Occipital lobe (tissue), 2 donors: ENCODE measurements around the gene KCNMA1. TPM values are rescaled to one million over a fixed set of nuclear protein-coding genes. Genes with fewer than 3 reads are reported as not detected.

Source experiments
- DNase-seq: peaks from one replicate; lab custom pipeline; 2025; lab: John Stamatoyannopoulos, UW
- total RNA-seq: library from RNA; depleted of rRNA; stranded (reverse); fragments of >200 nt; gene quantifications from one replicate; pipeline ENCODE4 v1.2.3, GENCODE V29; 2014

Gene KCNMA1
- total RNA-seq, 1 donor from 2014 or later = 43.0 TPM

GRCh38 chr10:77251297-77252013 lies 386.2 kb downstream of the KCNMA1 start:
- DNase-seq = no peak

- no peak for DNase-seq
Observed at GRCh38 chr10:77249901-77250459, 387.6 kb downstream of the KCNMA1 start.

GRCh38 chr10:77248104-77248790 lies 389.4 kb downstream of the KCNMA1 start:
- DNase-seq = no peak

GRCh38 chr10:77247031-77247990 lies 390.3 kb downstream of the KCNMA1 start:
- peak; percentile 40 for DNase-seq

- DNase-seq = no peak
Observed at GRCh38 chr10:77245953-77246352, 391.7 kb downstream of the KCNMA1 start.

GRCh38 chr10:77244746-77245145 lies 392.9 kb downstream of the KCNMA1 start:
- DNase-seq = no peak

GRCh38 chr10:77244286-77244685 lies 393.3 kb downstream of the KCNMA1 start:
- no peak for DNase-seq

GRCh38 chr10:77241350-77241725 lies 396.3 kb downstream of the KCNMA1 start:
- no peak for DNase-seq

GRCh38 chr10:77240706-77241349 lies 396.8 kb downstream of the KCNMA1 start:
- DNase-seq = no peak

- no peak for DNase-seq
Observed at GRCh38 chr10:77240041-77240652, 397.5 kb downstream of the KCNMA1 start.

GRCh38 chr10:77237120-77237519 lies 400.5 kb downstream of the KCNMA1 start:
- DNase-seq = no peak

GRCh38 chr10:77236700-77237099 lies 400.9 kb downstream of the KCNMA1 start:
- no peak for DNase-seq

- DNase-seq = no peak
Observed at GRCh38 chr10:77236029-77236428, 401.6 kb downstream of the KCNMA1 start.

GRCh38 chr10:77234599-77234998 lies 403.0 kb downstream of the KCNMA1 start:
- DNase-seq = no peak

GRCh38 chr10:77233466-77233865 lies 404.1 kb downstream of the KCNMA1 start:
- DNase-seq = no peak

- DNase-seq = no peak
Observed at GRCh38 chr10:77231884-77232610, 405.6 kb downstream of the KCNMA1 start.

- no peak for DNase-seq
Observed at GRCh38 chr10:77231375-77231774, 406.2 kb downstream of the KCNMA1 start.

GRCh38 chr10:77230194-77230593 lies 407.4 kb downstream of the KCNMA1 start:
- DNase-seq = no peak

- DNase-seq = no peak
Observed at GRCh38 chr10:77229704-77230103, 407.9 kb downstream of the KCNMA1 start.

- DNase-seq = no peak
Observed at GRCh38 chr10:77228559-77228958, 409.0 kb downstream of the KCNMA1 start.
